Mammary epithelial cell (primary cell): ENCODE measurements around the gene MAP4K4.

ENCODE experiments used
- EZH2 ChIP-seq: IDR thresholded peaks from 2 replicates; pipeline ENCODE4 v1.6.1; 2012; ENCODE audit warnings: low read length, inconsistent platforms, borderline replicate concordance
- TF ChIP-seq, protein P1 (sequence below), 2 donors: IDR thresholded peaks in 1 of 2; conservative IDR thresholded peaks in 1 of 2; 2 replicates each; pipeline ENCODE4 v1.5.1; 2011 to 2012; ENCODE audit warnings: inconsistent platforms in 2 of 2, low read length in 2 of 2, mild to moderate bottlenecking in 2 of 2, control low read depth in 1 of 2, low read depth in 1 of 2; ENCODE audit not compliant: insufficient read depth in 1 of 2; ENCODE audit errors: extremely low read depth in 1 of 2

DNA sequence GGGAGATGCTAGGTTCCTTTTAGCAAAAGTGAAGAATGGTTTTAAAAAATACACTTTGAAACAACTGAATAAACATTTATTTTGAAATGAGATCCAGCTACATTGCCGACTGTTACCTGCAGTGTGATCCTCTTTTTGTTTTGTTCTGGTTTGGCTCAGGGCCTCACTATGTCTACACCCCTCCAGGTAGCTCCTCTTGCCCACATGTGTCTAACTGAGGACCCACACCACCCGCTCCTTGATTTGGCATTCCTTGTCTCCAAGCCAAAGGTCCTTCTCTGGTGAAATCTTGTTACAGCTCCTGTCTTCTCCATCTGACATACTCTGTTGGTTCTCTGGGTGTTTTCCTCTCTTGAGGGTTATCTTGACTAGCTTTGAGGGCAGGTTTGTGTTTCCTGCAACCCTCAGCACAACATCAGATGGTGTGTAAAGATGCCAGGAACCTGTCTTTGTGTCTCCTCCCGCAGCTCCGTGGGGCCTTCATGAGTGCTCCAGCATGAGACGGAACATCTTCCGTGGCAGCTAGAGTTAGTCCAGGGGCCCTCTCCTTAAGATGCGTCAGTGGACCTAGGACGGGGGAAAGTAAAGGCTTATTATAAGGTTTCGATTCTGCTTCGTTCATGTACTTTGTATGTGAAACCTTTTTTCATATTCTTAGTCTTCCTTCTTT lies 32.1 kb downstream of the MAP4K4 start:
- TF ChIP-seq, protein P1, sequence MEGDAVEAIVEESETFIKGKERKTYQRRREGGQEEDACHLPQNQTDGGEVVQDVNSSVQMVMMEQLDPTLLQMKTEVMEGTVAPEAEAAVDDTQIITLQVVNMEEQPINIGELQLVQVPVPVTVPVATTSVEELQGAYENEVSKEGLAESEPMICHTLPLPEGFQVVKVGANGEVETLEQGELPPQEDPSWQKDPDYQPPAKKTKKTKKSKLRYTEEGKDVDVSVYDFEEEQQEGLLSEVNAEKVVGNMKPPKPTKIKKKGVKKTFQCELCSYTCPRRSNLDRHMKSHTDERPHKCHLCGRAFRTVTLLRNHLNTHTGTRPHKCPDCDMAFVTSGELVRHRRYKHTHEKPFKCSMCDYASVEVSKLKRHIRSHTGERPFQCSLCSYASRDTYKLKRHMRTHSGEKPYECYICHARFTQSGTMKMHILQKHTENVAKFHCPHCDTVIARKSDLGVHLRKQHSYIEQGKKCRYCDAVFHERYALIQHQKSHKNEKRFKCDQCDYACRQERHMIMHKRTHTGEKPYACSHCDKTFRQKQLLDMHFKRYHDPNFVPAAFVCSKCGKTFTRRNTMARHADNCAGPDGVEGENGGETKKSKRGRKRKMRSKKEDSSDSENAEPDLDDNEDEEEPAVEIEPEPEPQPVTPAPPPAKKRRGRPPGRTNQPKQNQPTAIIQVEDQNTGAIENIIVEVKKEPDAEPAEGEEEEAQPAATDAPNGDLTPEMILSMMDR (conservative IDR thresholded peaks at IDR 0.05 in 1 of 2, IDR thresholded peaks at IDR 0.05 in 1 of 2; ENCODE audit: extremely low read depth in 1 of 2, insufficient read depth in 1 of 2, low read depth in 1 of 2, low read length in 2 of 2) = no peak
- no peak for TF ChIP-seq EZH2
